Fibroblast of pulmonary artery (primary cell): ENCODE measurements around the gene SH3PXD2A.
A peak's percentile ranks its signal among the peaks of the same experiment; 100 is the strongest.

Experiments used
- DNase-seq: peaks from one replicate; pipeline ENCODE4 v3.0.0-alpha.2; 2010; ENCODE audit warnings: low read depth
- H3K4me3 ChIP-seq: replicated peaks from 2 replicates; pipeline ENCODE4 v1.5.1; 2011; ENCODE audit warnings: low read depth, mild to moderate bottlenecking, control low read depth, low read length, moderate library complexity
- TF ChIP-seq, protein P1 (sequence below): IDR thresholded peaks from 2 replicates; pipeline ENCODE4 v1.5.1; 2011; ENCODE audit warnings: mild to moderate bottlenecking, control low read depth, low read length, inconsistent platforms; ENCODE audit errors: missing control alignments

The SH3PXD2A gene

DNA sequence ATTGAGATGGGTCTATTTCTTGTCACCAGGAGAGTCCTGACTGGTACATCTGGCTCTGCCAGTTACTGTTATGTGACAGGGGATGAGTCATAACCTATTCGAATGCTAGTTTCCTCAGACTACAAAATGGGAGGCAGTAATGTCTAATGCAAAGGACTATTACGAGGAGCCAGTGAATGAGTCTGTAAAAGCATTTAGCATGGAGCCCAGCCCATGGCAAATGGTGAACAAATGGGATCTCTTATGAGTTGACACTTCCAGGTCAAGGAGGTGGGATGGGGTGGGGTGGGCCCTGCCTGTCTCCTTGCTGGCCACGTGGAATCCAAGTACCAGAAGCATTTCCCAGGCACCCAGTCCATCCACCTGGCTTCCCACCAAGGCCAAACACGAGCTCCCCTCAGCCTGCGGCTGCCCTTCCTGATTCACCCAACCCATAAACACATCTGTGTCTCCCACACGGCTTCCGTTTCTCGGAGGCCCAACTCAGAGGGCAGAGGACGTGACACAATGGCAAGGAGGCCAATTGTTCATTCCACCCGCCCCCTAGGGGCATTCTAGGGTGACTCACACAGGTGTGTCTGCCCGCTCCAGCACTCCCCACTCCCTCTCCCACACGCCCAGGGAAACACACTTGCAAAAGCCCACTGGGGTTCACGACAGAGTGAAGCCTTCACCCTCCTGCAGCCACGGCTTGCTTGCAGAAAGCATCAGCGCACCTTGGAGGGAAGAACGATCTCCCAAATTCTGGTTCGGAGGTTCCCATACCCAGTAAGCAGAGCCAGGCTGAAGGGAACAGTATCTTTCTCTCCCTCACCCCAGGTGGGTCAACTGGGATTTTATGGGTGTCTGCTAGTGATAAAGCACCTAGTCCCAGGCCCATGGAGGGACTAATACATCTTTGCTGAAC, 109.8 kb downstream of the SH3PXD2A start:
- no peak overlapping the region for H3K4me3 ChIP-seq
- DNase-seq: no peak
- TF ChIP-seq, protein P1, sequence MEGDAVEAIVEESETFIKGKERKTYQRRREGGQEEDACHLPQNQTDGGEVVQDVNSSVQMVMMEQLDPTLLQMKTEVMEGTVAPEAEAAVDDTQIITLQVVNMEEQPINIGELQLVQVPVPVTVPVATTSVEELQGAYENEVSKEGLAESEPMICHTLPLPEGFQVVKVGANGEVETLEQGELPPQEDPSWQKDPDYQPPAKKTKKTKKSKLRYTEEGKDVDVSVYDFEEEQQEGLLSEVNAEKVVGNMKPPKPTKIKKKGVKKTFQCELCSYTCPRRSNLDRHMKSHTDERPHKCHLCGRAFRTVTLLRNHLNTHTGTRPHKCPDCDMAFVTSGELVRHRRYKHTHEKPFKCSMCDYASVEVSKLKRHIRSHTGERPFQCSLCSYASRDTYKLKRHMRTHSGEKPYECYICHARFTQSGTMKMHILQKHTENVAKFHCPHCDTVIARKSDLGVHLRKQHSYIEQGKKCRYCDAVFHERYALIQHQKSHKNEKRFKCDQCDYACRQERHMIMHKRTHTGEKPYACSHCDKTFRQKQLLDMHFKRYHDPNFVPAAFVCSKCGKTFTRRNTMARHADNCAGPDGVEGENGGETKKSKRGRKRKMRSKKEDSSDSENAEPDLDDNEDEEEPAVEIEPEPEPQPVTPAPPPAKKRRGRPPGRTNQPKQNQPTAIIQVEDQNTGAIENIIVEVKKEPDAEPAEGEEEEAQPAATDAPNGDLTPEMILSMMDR: no peak

DNA sequence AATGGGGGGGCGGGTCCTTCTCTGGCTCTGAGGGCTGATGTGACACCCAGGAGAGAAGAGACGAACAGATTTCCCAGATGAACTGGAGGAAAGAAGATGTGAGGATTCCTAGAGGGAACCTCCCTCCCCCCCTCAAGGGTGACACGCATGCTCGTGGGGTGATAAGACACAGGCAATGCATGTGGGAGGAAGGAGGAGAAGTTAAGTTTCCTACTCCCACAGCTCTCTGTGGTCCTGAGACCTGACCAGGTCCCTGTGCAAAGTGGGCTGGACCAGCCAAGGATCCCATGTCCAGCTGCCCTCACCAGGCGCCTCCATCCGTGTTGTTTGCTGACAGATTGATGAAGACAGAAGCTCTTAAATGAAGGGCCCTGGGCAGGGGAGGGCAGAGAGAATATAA, 112.6 kb downstream of the SH3PXD2A start:
- DNase-seq: peak; percentile 25
- TF ChIP-seq, protein P1: no peak
- no peak overlapping the region for H3K4me3 ChIP-seq

DNA sequence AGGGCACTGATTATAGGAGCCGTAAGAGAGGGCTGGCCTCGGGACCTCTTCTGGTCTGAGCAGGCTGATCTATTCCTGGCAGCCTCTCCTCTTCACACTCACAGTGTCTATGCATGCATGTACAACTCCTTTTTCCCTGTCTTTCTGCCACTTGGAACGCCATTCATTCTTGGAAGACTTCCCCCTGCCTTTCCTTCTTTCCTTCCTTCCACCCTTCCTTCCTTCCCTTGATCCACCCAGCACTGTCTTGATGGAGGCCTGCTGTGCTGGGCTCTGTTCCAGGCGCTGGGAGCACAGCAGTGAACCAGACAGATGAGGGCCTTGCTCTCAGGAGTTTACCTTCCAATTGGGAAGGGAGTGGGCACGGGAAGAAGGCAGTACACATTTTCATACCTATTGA, 114.8 kb downstream of the SH3PXD2A start:
- TF ChIP-seq, protein P1: no peak

DNA sequence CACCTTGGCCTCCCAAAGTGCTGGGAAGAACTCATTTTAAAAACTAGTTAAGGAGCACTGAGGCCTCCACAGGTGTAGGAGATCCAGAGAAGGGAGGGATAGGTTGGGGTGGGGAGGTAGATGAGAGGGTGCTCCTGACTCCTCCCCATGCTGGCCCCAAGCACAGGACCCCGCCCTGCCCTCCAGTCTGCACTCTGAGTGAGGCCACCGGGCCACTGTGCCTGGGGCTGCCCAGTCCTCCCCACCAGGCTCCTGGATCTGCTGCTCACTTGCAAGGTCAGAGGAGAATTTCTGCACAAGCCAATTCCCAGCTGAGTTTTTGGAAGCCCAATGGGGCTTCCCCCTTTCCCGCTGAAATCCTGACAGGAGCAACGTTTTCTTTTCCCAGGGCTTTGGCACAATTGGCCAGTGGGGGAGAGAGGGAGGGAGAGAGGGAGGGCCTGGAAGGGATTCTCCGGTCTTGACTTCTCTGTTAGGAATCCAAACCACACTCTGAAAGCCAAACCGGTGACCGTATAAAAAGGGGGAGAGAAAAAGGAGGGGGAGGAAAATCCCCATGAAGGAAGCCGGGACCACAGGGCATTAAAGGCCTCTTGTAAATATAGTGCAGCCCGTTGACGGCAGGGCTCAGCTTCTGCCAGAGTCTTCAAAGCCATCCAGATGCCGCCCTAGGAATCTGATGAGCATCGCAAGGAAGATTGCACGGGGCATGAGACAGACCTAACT, 116.2 kb downstream of the SH3PXD2A start:
- no peak overlapping the region for H3K4me3 ChIP-seq
- peak; percentile 88 for DNase-seq
- TF ChIP-seq, protein P1: no peak

More for the DNA sequence above, 114.8 kb downstream of the SH3PXD2A start:
- no peak overlapping the region for H3K4me3 ChIP-seq
- no peak for DNase-seq

DNA sequence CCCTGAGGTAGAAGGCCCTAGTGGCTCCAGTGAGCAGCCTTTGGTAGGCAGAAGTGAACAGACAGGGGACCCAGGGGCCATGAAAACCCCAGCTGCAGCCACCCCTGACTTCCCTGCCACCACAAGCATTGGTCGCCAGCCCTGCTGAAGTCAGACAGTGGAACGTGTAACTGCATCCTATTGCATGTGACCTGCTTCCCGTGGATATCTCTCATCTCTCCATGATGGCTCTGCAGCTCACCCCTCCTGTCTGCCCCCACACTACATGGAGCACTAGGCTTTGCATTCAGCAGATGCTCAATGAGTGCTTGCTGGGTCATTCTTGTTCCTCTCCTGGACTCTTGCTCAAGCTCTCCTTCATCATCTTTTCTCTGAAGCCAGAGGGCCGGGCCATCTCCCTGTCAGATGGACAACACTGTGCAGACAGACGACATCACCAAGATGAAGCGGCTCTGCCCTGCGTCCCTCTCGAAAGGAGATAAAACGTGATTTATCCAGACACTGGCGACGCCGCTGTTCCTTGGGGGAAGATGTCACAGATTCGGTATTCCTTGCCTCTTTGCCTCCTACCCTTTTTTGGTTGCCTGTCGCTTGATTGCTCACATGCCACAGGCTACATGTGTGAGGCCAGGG, 117.5 kb downstream of the SH3PXD2A start:
- no peak for DNase-seq
- TF ChIP-seq, protein P1: no peak
- H3K4me3 ChIP-seq: no peak overlapping the region

DNA sequence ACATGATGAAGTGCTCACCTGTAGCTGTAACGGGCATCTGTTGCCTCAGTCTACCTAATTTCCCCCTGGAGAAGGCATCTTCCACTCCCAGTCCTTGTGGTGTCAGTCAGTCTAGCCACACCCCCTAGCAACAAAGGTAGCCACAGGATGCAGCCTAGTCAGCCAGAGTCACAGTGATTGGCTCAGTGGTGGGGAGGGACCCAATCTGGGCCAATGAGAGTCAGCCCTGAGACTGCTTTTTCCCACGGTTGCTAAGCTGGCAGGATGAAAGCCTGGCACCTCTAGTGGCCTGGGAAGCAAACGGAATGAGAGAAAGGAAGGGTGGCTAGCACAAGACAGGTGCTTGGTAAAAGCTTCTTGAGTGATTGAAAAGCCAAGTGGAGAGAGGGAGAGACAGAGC, 118.6 kb downstream of the SH3PXD2A start:
- no peak for DNase-seq
- no peak overlapping the region for H3K4me3 ChIP-seq
- TF ChIP-seq, protein P1: no peak
